Right kidney (tissue), 9 donors: ENCODE data around the gene EFCAB3.
A peak's percentile ranks its signal among the peaks of the same experiment; 100 is the strongest.
"Not testable (repeated sequence)": the region's sequence is repeated elsewhere in the genome, so short reads cannot be mapped to it uniquely, and the experiment has no call there.

Experiments
- DNase-seq: peaks from one replicate; pipeline ENCODE4 v3.0.0-alpha.2; 2016
- long read RNA-seq, 8 donors: transcript quantifications; one replicate each; lab custom pipeline, GENCODE V29; 2026

The EFCAB3 gene
- long read RNA-seq, donor 1 = 0 reads
- long read RNA-seq, donor 2 = 0 reads
- long read RNA-seq, donor 3 = 0 reads
- long read RNA-seq, donor 4 = 0 reads
- long read RNA-seq, donor 5 = 0 reads
- long read RNA-seq, donor 6 = 0 reads
- long read RNA-seq, donor 7 = 0 reads
- long read RNA-seq, donor 8 = 0 reads

DNA sequence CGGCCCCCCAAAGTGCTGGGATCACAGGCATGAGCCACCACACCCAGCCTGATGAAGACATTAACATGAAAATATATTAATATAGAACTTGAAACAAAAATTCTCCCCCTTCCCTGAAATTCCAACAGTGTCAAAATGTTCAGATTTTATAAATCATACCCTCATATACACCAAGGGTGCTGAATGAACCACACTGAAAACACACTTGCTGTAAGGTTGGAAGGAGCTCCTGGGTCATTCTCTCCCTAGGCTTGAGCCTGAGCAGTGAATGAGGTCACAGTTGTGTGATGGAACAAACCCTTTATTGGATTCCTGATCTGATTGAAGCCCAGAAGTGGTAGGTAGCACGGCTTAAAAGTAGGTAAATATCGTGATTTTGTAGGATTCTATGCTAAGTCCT, at the start of gene EFCAB3:
TSS of gene EFCAB3 (plus strand) at position 301 of the 400 bp plus-strand sequence. CDS start 2,427 bp downstream, outside the sequence.
- no peak for DNase-seq

DNA sequence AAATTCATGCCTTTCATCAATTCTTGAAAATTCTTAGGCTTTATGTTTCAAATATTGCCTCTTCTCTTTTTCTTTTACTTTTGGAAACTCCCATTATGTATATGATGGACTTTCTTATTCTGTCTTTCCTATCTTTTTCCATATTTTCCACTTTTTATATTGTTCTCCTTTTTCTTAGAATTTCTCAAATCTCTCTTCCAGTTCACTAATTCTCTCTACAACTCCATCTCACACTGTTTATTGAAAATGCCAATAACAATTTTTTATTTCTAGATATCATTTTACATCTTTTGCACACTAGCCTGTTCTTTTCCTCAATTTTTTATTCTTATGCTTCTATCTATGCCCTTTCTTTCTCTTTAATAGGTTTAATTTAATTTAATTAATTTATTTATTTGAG, 43.8 kb upstream of the EFCAB3 start:
- DNase-seq = no peak

DNA sequence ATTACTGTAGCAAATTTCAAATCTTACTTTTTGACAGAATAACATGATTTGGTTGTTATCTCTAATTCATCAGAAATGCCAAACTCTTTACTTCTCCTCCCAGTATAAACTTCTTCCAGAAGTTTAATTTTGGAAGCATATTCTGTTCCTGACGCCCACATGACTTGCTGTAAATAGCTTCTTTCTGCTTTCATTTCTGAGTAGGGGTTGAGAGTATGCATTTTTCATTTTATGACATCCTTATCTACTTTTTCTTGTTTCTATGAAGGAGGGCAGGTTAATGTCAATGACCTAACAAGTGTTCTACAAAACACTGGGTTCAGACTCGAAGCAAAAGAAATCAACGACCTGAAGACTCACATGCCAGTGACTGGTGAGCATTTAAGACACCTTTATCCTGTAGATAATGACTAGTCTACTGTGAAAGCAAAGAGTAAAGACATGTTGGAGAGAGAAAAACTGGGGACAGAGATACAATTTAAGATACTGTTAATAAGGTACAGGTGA, 36.5 kb upstream of the EFCAB3 start:
- DNase-seq = no peak

DNA sequence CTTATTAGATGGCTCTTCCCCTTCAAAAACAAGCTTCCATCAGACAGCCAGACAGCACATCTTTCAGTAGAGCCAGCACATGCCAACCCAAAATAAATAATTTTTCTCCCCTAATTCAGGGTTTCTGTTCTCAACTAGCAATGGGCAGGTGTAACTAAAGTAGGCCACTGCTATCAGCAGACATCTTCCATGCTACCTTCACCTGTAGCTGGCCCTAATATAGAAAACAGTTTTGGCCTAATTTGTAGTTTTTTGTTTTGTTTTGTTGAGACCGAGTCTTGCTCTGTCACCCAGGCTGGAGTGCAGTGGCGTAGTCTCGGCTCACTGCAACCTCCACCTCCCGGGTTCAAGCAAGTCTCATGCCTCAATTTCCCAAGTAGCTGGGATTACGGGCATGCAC, 29.2 kb upstream of the EFCAB3 start:
- no peak for DNase-seq

DNA sequence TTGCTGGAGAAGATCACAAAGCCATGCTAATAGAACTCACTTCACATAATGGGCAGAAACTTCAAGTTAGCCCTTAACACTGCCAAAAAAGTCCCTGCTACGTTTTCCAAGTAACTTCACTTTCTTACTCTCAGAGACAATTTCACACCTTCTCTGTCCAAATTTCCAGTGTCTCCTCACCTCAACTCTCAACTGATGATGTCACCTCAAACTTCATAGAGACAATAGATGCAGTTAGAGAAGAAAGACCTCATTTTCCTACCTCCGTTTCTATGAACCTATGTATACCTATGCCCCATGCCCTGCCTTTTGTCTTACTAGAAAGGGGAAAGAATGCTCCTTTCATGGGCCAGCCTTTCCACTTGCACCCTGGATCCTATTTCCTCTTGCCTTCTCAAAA, 14.2 kb upstream of the EFCAB3 start:
- DNase-seq = no peak

DNA sequence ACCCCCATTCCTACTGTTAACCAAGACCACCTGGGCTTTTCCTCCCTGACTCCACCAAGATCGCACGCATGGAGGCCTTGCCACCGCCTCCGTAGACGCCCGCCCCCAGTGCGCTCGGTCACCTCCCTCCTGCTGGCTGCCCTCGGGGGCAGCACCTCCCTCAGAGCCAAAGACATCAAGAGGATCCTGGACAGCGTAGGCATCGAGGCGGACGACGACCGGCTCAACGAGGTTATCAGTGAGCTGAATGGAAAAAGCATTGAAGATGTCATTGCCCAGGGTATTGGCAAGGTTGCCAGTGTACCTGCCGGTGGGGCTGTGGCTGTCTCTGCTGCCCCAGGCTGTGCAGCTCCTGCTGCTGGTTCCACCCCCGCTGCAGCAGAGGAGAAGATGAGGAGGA, 1.2 kb downstream of the EFCAB3 start:
- no peak for DNase-seq

DNA sequence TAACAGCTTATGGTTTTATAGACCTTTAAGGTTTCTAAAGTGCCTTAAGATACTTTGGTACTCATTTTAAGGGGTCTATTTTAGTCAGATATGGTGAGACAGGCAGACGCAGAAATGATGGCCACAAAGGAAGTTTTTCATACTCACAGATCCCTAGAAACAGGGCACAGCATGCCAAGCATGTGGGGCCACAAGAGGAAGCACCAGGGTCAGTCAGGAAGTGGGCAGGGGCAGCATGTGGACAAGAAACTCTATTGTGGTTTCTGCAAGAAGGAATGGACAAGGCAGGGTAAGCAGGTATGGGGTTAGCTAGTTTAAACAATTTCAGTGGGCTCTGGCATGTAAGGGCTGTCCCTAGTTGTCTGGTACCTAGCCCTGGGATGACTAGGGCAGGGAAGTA, 8.5 kb downstream of the EFCAB3 start:
- DNase-seq = no peak

DNA sequence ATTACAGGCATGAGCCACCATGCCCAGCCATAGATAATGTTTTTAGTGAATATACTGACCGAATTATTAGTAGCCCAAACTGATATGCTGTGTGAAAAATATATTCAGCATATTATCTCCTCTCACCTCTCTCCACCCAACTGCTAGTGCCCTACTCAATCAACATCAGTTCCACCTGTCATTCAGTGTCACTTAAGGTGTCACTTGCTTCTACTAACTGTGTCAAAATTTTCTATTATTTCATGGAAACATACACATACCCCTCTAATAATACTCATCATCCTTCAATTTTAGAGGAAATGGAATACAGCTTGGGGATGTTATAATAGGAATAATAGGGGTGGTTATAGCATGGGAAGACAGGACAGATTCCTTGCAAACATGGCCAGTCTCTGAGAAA, 12.6 kb downstream of the EFCAB3 start:
- no peak for DNase-seq

DNA sequence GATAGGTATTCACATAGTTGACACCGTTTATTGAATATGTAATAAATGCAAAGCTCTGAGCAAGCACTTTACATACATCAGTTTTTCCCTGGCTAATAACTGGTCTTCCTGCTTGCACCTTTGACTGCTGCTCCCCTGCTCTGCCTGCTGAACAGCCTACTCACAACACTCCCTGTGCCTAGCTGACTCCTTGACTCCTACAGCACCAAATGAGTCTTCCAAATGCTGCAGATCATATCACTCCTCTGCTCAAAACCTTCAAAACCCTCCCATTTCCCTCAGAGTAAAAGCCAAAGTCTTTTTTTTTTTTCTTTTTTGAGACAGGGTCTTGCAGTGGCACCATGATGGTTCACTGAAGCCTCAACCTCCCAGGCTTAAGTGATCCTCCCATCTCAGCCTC, 18.5 kb downstream of the EFCAB3 start:
- DNase-seq = no peak

DNA sequence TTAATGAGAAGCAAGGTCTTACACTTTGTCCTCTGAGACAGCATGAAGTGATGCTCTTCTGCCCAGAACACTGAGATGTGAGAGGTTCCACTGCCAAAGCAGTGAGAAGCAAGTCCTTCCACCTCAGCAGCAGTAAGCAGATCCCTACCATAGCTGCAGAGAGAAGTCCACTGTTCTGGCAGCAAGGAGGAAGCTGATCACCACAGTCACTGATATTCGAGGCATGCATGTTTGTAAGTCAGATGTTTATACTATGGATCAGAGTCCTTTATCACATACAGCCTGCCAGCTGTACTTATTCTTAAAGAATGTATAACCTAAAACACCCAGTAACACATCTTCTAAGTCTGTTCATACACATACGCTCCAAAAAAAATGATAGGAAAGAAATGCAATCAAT, 25.1 kb downstream of the EFCAB3 start:
- no peak for DNase-seq

DNA sequence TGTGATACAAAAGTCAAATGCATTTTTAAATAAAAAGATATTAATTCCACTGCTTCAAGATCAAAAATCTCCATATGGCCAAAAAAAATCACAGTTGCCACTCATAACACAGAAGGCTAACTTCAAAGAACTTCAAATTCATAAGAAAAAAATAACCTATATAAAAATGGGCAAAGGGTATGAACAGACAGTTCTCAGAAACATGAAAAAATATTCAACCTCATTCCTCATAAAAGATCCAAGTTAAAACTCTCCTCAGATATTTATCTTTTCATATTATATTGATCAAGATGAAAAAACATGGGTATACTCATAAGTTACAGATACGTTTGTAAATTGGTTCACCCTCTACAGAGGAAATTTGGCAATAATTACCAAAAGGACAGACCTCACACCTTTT, 32.7 kb downstream of the EFCAB3 start:
- not testable (repeated sequence) for DNase-seq

DNA sequence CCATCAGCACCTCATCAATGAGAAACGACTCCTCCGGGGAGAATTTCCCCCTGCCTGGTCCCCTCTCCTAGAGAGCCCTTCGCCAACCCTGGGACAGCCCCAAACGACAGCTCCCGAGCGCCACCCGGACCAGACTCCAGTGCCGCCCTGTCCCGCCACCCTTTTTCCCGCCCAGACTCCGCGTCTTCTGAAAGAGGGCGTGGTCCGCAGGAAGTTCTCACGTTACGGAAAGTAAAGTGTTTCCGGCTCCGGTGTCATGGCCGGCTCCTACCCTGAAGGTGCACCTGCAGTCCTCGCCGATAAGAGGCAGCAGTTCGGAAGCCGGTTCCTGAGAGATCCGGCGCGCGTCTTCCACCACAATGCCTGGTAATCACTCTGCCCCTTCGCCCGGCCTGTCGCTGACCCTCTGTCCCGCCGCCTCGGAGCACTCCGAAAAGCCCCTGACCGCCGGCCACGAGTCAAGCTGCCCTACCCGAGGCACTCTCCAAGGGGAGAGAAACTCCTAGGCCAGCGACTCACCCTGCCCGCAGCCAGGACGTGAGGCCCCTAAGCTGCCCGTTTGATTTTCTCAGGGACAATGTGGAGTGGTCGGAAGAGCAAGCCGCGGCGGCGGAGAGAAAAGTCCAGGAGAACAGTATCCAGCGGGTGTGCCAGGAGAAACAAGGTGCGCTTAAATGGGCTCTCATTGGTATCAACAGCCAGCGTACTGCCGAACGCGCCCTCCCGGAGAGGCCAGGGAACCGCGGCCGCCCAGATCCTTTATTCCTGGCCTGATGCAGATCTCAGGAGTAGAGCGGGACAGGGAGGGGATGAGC, 43.5 kb downstream of the EFCAB3 start, which contains the start of gene METTL2A:
TSS of gene METTL2A (plus strand) at position 251 of the 815 bp plus-strand sequence. CDS start at position 257, 6 bp downstream.
- peak; percentile 74 for DNase-seq

DNA sequence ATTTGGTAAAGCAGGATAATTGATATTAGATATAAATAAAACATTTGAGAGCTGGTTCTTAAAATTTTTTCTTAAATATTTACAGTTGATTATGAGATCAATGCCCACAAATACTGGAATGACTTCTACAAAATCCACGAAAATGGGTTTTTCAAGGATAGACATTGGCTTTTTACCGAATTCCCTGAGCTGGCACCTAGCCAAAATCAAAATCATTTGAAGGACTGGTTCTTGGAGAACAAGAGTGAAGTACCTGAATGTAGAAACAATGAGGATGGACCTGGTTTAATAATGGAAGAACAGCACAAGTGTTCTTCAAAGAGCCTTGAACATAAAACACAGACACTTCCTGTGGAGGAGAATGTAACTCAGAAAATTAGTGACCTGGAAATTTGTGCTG, 45.9 kb downstream of the EFCAB3 start:
- DNase-seq = not testable (repeated sequence)

DNA sequence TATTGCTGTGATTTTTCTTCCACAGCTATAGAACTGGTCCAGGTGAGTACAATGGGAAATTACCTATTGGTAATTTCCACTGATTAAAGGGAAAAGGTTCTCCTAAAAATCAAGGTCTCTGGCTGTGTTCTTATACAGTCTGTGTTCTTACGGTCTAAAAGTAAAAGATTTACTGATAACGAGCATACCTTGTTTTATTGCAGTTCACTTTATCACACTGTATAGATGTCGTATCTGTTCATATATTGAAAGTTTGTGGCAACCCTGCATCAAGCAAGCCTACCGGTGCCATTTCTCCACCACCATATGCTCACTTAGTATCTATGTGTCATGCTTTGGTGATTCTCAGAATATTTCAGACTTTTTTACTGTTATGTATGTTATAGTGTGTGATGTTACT, 54.9 kb downstream of the EFCAB3 start:
- DNase-seq = not testable (repeated sequence)

DNA sequence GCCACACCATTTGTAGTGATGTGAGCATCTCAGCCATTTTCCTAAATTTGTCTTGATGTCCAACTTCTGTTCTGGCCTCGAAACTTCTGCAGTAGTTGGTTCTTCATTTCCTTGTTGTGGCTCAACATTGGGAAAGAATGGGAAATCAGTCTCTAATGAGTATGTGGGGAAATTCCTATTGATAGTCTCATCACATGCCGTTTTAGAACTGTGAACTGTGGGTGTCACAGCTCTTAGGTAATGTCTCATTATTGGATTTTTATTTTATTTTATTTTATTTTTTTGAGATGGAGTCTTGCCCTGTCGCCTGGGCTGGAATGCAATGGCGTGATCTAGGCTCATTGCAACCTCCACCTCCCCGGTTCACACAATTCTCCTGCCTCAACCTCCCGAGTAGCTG, 60.8 kb downstream of the EFCAB3 start:
- DNase-seq = not testable (repeated sequence)

DNA sequence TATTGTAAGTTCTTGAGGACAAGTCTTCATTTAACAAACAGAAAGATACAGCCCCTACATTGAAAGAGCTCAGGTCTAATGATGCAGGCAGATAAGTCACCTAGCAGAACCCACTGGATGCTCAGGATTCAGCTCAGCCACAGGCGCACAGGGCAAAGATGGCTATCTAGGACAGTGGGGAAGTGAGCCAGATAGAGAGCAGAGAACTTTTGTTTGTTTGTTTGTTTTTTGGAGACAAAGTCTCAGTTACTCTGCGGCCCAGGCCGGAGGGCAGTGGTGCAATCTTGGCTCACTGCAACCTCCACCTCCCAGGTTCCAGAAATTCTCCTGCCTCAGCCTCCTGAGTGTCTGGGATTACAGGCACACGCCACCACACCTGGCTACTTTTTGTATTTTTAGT, 63.7 kb downstream of the EFCAB3 start:
- no peak for DNase-seq

DNA sequence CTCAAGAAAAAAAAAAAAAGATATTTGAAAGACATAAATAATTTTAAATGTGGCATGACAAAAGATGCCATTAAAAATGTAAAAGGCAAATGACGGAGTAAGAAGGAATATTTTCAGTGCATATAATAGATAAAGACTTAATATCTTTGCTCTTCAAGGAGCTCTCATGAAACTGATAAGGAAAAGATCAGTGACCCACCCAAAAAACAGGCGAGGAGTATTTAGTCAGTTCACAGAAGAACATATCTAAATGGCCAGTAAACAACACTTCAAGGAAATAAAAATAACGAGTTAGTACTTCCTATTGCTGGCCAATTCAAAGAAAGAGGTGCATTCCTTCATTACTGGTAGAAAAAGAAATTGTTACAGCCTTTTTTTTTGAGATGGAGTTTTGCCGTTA, 65.4 kb downstream of the EFCAB3 start:
- not testable (repeated sequence) for DNase-seq

DNA sequence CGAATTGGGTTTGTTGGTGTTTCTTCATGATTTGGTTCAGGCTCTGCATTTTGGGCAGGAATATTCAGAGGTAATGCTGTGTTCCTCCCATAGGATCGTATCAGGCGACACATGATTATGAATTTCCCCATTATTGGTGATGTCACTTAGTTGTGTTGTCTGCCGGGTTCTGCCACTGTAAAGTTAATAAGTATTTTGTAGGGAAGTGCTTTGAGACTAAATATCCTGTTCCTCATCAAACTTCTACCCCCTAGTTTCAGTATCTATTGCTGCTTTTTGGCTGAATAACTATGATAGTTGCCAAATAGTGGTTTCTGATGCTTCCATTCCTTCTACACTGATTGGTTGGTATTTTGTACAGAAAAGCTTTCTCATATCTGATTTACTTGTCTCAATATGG, 71.8 kb downstream of the EFCAB3 start:
- DNase-seq = not testable (repeated sequence)

DNA sequence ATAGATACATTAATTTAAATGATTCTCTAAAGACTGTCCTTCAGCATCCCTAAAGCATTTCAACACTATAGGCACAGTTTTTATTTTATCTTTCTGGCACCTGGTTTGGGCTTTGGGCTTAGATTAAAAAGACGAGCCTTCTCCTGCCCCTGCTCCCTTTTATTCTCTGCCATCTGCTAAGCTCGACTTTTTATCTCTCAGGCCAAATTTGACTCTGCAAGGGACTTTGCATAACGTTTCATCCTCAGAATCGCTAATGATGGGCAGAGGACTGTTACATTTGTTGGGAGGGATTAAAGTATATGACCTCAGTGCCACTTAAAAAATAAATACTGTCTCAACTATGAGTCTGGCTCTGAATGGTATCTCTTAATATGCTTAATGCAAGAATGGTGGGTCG, 72.7 kb downstream of the EFCAB3 start:
- DNase-seq = not testable (repeated sequence)

DNA sequence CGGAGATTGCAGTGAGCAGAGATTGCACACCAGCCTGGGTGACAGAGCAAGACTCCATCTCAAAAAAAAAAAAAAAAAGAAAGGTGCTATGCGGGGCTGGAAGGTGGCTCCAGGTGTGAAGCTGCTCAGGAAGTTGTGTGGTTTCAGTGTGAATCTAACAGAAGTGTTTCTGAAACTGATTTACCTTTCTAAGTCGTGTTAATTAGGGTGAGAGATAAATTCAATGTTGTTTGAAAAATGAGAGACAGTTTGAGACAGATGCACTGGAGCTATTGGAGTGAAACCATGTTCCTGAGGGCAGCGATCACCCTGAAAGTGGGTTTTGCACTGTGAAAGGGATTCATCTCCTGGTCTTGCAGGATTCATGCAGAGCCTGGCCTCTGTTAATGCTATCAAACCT, 73.3 kb downstream of the EFCAB3 start:
- not testable (repeated sequence) for DNase-seq

DNA sequence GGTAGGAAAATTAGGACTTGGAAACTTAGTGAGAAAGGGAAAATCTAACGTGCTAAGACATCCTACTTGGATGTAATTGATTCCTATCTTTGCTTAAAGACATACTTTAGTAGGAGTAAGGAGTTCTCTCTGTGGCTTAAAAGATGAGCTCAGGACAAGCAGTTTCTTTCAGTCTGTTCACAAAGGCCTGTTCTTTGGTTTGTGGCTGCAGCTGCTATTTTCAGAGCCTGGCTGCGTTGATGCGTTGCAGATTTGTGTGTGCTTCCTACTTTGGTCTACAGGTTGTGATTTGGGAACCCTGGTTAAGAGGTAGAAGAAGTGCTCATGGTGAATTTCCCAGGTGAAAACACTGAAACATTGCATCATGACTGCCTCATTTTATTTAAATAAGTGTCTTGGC, 73.8 kb downstream of the EFCAB3 start:
- not testable (repeated sequence) for DNase-seq

DNA sequence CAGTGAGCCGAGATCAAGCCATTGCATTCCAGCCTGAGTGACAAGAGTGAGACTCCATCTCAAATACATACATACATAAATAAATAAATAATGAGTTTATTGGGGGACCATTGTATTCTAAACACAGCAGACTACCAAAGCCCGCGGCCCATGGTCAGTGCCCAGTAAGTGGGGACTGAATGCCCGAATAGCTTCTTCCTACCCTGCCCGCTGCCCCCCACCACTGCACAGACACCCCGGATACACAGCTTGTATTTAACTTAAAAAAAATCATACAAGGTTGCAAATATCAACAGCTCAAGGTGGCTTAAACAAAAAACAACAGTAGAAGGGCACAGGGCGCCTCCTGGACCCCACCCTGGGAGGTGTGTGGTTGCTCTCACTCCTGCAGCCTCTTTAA, 75.7 kb downstream of the EFCAB3 start:
- no peak for DNase-seq

DNA sequence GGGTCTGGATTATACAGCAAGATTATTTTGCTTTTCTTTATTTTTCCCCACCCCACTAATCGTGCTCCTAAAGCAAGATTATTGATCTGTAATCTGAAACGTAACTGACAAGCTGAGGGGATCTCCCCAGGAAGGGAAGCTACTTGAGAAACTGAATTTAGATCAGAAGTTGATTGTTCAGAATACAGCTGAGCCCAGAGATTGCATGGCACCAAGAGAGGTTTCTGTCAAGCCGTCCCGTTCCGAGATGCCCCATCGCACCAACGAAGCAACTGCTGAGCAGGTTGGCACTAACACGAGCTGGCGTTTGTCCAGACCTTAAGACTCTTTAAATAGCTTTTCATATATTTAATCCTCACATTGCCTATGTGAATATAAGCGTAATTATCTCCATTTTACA, 78.1 kb downstream of the EFCAB3 start:
- not testable (repeated sequence) for DNase-seq

DNA sequence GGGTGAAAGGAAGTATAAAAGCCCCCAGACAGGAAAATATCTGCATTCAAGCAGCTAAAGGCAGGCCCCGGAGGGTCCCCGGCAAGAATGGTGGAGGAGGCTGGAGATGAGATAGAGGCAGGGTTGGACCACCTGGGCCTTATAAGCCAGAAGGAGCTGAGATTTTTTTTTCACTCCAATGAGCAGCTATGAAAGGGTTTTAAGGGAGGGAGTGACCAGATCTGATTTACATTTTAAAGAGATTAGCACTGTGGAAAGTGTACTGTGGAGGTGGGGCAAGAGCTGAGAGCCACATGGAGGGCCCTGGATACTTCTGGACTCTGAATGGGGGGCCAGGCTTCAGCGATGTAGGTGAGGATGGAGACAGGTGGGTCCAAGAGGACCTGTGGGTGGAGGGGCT, 84.1 kb downstream of the EFCAB3 start:
- not testable (repeated sequence) for DNase-seq
